ENCODE results near the gene ZMPSTE24.
A peak's percentile ranks its signal among the peaks of the same experiment; 100 is the strongest.
"Not testable (repeated sequence)": the region's sequence is repeated elsewhere in the genome, so short reads cannot be mapped to it uniquely, and the experiment has no call there.

Gene ZMPSTE24

DNA sequence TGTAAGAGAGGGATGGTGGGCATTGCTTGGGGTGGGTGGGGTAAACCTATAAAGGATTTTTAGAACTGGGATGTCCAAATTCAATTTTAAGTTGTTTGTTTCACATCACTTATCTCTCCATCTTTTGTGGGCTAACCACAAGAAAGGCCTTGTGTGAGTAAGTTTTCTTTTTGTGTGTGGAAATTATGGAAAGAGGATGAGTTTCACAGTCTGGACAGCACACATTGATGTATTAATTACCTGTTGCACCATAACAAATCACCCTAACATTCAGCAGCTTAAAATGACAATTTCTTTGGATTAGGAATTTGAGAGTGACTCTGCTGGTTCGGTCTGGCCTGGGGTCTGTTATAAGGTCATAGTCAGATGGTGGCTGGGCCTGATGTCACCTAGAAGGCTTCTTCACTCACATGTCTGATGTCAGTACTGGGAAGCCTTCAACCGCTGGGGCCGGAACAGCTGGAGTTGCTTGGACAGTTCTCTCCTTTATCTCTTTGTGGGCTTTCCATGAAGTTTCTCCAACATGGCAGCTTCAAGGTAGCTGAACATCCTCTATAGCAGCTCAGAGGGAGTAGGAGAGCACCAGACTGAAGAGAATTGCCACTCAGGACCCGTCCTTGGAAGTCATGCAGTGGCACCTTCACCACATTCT is 61.1 kb downstream of the ZMPSTE24 start:
- no peak overlapping the region for H3K27ac ChIP-seq (ENCODE audit: low read depth, low read length)
- WGBS (ENCODE audit: extremely low coverage, insufficient coverage, low lambda C conversion rate), result no CpG with 5 or more reads among the region's 4 CpGs

GRCh38 chr1:40331403-40331802 is 73.4 kb downstream of the ZMPSTE24 start:
- H3K79me2 ChIP-seq (ENCODE audit: control insufficient read depth, insufficient read depth, low read length); H3K4me2 ChIP-seq (ENCODE audit: low read length); H2BK120ac ChIP-seq (ENCODE audit: low read depth, low read length); H3K4me3 ChIP-seq (ENCODE audit: low read length); H3K27me3 ChIP-seq (ENCODE audit: insufficient read depth, low read length, poor library complexity); H3K4ac ChIP-seq (ENCODE audit: low read depth, low read length); H3K79me1 ChIP-seq (ENCODE audit: low read length); H2BK5ac ChIP-seq (ENCODE audit: low read length); H2BK15ac ChIP-seq (replicated peaks; ENCODE audit: low read depth); H3K56ac ChIP-seq (ENCODE audit: low read length); H3K4me1 ChIP-seq (ENCODE audit: control insufficient read depth, low read depth, low read length); DNase-seq; H3K9ac ChIP-seq (ENCODE audit: low read length); H2AK5ac ChIP-seq (ENCODE audit: low read length); H3K36me3 ChIP-seq (ENCODE audit: control insufficient read depth, insufficient read depth, low read length); H3K27ac ChIP-seq (ENCODE audit: low read depth, low read length); H4K5ac ChIP-seq (ENCODE audit: low read length); H3K18ac ChIP-seq (ENCODE audit: low read length); H3K23ac ChIP-seq (ENCODE audit: low read length); H4K8ac ChIP-seq (ENCODE audit: low read depth, low read length): not testable (repeated sequence)
- WGBS (ENCODE audit: extremely low coverage, insufficient coverage, low lambda C conversion rate), result no CpG with 5 or more reads among the region's 1 CpG

More for the DNA sequence above, 61.1 kb downstream of the ZMPSTE24 start:
- Histone ChIP-seq H2BK5ac (ENCODE audit: low read length) (no peak overlapping the region), H3K79me2 (ENCODE audit: control insufficient read depth, insufficient read depth, low read length) (no peaks in the 10 kb centered on the region), H2BK15ac (replicated peaks; ENCODE audit: low read depth) (no peak overlapping the region), H3K36me3 (ENCODE audit: control insufficient read depth, insufficient read depth, low read length) (no peaks in the 10 kb centered on the region), H3K23ac (ENCODE audit: low read length) (no peak overlapping the region), H3K18ac (ENCODE audit: low read length) (no peak overlapping the region), H3K9ac (ENCODE audit: low read length) (no peak overlapping the region), H2BK120ac (ENCODE audit: low read depth, low read length) (no peak overlapping the region), H4K8ac (ENCODE audit: low read depth, low read length) (no peak overlapping the region), H3K4me3 (ENCODE audit: low read length) (no peak overlapping the region), H2AK5ac (ENCODE audit: low read length) (no peak overlapping the region), H3K56ac (ENCODE audit: low read length) (no peak overlapping the region), H3K4ac (ENCODE audit: low read depth, low read length) (no peak overlapping the region), H3K27me3 (ENCODE audit: insufficient read depth, low read length, poor library complexity) (no peaks in the 10 kb centered on the region), H4K5ac (ENCODE audit: low read length) (no peak overlapping the region), H3K4me2 (ENCODE audit: low read length) (no peak overlapping the region), H3K4me1 (ENCODE audit: control insufficient read depth, low read depth, low read length) (peaks cover 6% of the 10 kb centered on the region), H3K79me1 (ENCODE audit: low read length) (peaks cover 2% of the 10 kb centered on the region)
- no peak for DNase-seq

- H3K27ac ChIP-seq (ENCODE audit: low read depth, low read length), result no peak overlapping the region
- H3K4me1 ChIP-seq (ENCODE audit: control insufficient read depth, low read depth, low read length), result no peaks in the 10 kb centered on the region
- WGBS (ENCODE audit: extremely low coverage, insufficient coverage, low lambda C conversion rate), result no CpG with 5 or more reads among the region's 1 CpG
- no peak overlapping the region for H4K5ac ChIP-seq (ENCODE audit: low read length)
- no peak overlapping the region for H3K9ac ChIP-seq (ENCODE audit: low read length)
- H3K18ac ChIP-seq (ENCODE audit: low read length), result no peak overlapping the region
- no peak overlapping the region for H4K8ac ChIP-seq (ENCODE audit: low read depth, low read length)
- no peaks in the 10 kb centered on the region for H3K79me2 ChIP-seq (ENCODE audit: control insufficient read depth, insufficient read depth, low read length)
- no peak overlapping the region for H2BK15ac ChIP-seq (replicated peaks; ENCODE audit: low read depth)
- H2BK5ac ChIP-seq (ENCODE audit: low read length), result no peak overlapping the region
- H3K23ac ChIP-seq (ENCODE audit: low read length), result no peak overlapping the region
- no peak overlapping the region for H2AK5ac ChIP-seq (ENCODE audit: low read length)
- H2BK120ac ChIP-seq (ENCODE audit: low read depth, low read length), result no peak overlapping the region
- H3K56ac ChIP-seq (ENCODE audit: low read length), result no peak overlapping the region
- no peaks in the 10 kb centered on the region for H3K27me3 ChIP-seq (ENCODE audit: insufficient read depth, low read length, poor library complexity)
- H3K4me3 ChIP-seq (ENCODE audit: low read length), result no peak overlapping the region
- H3K4ac ChIP-seq (ENCODE audit: low read depth, low read length), result no peak overlapping the region
- DNase-seq, result no peak
- H3K79me1 ChIP-seq (ENCODE audit: low read length), result no peaks in the 10 kb centered on the region
- H3K4me2 ChIP-seq (ENCODE audit: low read length), result no peak overlapping the region
- H3K36me3 ChIP-seq (ENCODE audit: control insufficient read depth, insufficient read depth, low read length), result no peaks in the 10 kb centered on the region
These were observed 74.7 kb downstream of the ZMPSTE24 start for GRCh38 chr1:40332695-40333094.

DNA sequence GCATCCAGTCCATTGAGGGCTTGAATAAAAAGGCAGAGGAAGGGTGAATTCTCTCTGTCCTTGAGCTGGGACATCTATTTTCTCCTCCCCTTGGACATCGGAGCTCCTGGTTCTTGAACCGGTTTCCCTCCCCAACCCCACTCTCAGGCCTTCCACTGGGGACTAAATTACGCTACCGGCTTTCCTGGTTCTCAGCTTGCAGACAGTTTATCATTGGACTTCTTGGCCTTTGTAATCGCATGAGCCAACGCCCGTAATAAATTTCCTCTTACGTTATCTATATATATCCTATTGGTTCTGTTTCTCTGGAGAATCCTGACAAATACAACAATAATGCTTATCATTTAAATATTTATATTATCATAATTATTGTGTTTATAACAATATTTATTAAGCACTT is 79.4 kb downstream of the ZMPSTE24 start:
- H2BK15ac ChIP-seq (replicated peaks; ENCODE audit: low read depth), result no peak overlapping the region
- H3K9ac ChIP-seq (ENCODE audit: low read length), result no peak overlapping the region
- no peaks in the 10 kb centered on the region for H3K36me3 ChIP-seq (ENCODE audit: control insufficient read depth, insufficient read depth, low read length)
- no peak overlapping the region for H4K8ac ChIP-seq (ENCODE audit: low read depth, low read length)
- no peak overlapping the region for H2AK5ac ChIP-seq (ENCODE audit: low read length)
- no peak for DNase-seq
- H3K56ac ChIP-seq (ENCODE audit: low read length), result no peak overlapping the region
- H3K79me2 ChIP-seq (ENCODE audit: control insufficient read depth, insufficient read depth, low read length), result no peaks in the 10 kb centered on the region
- no peak overlapping the region for H3K4me3 ChIP-seq (ENCODE audit: low read length)
- H3K4me2 ChIP-seq (ENCODE audit: low read length), result no peak overlapping the region
- H4K5ac ChIP-seq (ENCODE audit: low read length), result no peak overlapping the region
- H3K27me3 ChIP-seq (ENCODE audit: insufficient read depth, low read length, poor library complexity), result no peaks in the 10 kb centered on the region
- H3K23ac ChIP-seq (ENCODE audit: low read length), result no peak overlapping the region
- 100% methylated on average over 1 of the region's 8 CpGs for WGBS (ENCODE audit: extremely low coverage, insufficient coverage, low lambda C conversion rate)
- no peaks in the 10 kb centered on the region for H3K79me1 ChIP-seq (ENCODE audit: low read length)
- H3K4me1 ChIP-seq (ENCODE audit: control insufficient read depth, low read depth, low read length), result no peaks in the 10 kb centered on the region
- H3K18ac ChIP-seq (ENCODE audit: low read length), result no peak overlapping the region
- H2BK5ac ChIP-seq (ENCODE audit: low read length), result no peak overlapping the region
- H2BK120ac ChIP-seq (ENCODE audit: low read depth, low read length), result no peak overlapping the region
- no peak overlapping the region for H3K27ac ChIP-seq (ENCODE audit: low read depth, low read length)
- H3K4ac ChIP-seq (ENCODE audit: low read depth, low read length), result no peak overlapping the region

DNA sequence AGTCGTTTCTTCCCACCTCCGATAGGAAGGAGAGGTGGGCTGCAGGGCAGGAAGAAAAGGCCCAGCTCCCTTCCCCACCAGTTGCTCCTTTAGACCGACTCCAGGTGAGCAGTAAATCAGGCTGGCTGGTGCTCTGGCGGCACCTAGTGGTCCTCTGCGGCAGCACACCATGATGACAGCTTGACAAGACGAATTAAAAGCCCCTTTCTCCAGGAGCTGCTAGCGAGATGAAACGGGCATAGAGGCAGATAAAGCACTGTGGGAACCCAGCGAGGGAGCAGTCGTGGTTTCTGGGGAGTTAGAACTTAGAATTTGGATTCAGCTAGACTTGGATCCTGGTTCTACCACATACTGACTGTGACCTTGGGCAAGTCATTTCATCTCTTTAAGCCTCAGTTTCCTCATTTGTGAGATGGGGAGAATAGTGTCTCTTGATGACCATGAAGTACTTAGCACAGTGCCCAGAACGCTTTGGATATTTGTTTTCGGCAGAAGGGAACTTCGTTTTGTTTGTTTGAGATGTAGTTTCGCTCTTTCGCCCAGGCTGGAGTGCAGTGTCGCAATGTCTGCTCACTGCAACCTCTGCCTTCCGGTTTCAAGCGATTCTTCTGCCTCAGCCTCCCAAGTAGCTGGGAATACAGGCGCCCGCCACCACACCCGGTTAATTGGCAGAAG is 80.8 kb downstream of the ZMPSTE24 start:
- H3K27ac ChIP-seq (ENCODE audit: low read depth, low read length), result no peak overlapping the region
- H3K36me3 ChIP-seq (ENCODE audit: control insufficient read depth, insufficient read depth, low read length), result no peaks in the 10 kb centered on the region
- no peak overlapping the region for H2AK5ac ChIP-seq (ENCODE audit: low read length)
- no peak overlapping the region for H2BK120ac ChIP-seq (ENCODE audit: low read depth, low read length)
- WGBS (ENCODE audit: extremely low coverage, insufficient coverage, low lambda C conversion rate), result no CpG with 5 or more reads among the region's 21 CpGs
- H3K23ac ChIP-seq (ENCODE audit: low read length), result no peak overlapping the region
- H3K4ac ChIP-seq (ENCODE audit: low read depth, low read length), result no peak overlapping the region
- H2BK15ac ChIP-seq (replicated peaks; ENCODE audit: low read depth), result no peak overlapping the region
- no peaks in the 10 kb centered on the region for H3K79me1 ChIP-seq (ENCODE audit: low read length)
- H2BK5ac ChIP-seq (ENCODE audit: low read length), result no peak overlapping the region
- no peaks in the 10 kb centered on the region for H3K27me3 ChIP-seq (ENCODE audit: insufficient read depth, low read length, poor library complexity)
- no peak overlapping the region for H3K4me2 ChIP-seq (ENCODE audit: low read length)
- no peak overlapping the region for H3K4me3 ChIP-seq (ENCODE audit: low read length)
- H3K56ac ChIP-seq (ENCODE audit: low read length), result no peak overlapping the region
- no peaks in the 10 kb centered on the region for H3K4me1 ChIP-seq (ENCODE audit: control insufficient read depth, low read depth, low read length)
- no peaks in the 10 kb centered on the region for H3K79me2 ChIP-seq (ENCODE audit: control insufficient read depth, insufficient read depth, low read length)
- no peak overlapping the region for H3K18ac ChIP-seq (ENCODE audit: low read length)
- no peak overlapping the region for H4K5ac ChIP-seq (ENCODE audit: low read length)
- no peak overlapping the region for H3K9ac ChIP-seq (ENCODE audit: low read length)
- DNase-seq, result peak; percentile 93
- no peak overlapping the region for H4K8ac ChIP-seq (ENCODE audit: low read depth, low read length)

Data from mesendoderm (in vitro differentiated cells).